Naive thymus-derived CD4-positive, alpha-beta T cell (primary cell): Measurements from ENCODE around the gene ITPRIPL2. TPM values are rescaled to one million over a fixed set of nuclear protein-coding genes. Genes with fewer than 3 reads are reported as not detected.

Experiments used
- ATAC-seq: fragments of 150-1000 bp; cut with Tn5 transposase; 2 replicates; pipeline ENCODE4 v1.10.0; 2021; ENCODE audit warnings: mild to moderate bottlenecking, moderate library complexity
- CTCF ChIA-PET: fragments of 350-600 bp; sonication (Branson Sonifier 250); formaldehyde crosslinking; loops from one replicate; lab custom pipeline; 2021; ENCODE audit warnings: antibody characterized with exemption; lab: Charles Lee
- POLR2A ChIA-PET: fragments of 350-600 bp; sonication (Branson Sonifier 250); formaldehyde crosslinking; loops from one replicate; lab custom pipeline; 2021; ENCODE audit warnings: antibody characterized with exemption, inconsistent platforms; lab: Charles Lee
- DNase-seq, 9 donors: peaks; one replicate each; pipeline versions ENCODE4 v3.0.0 to v3.0.0-alpha.2; 2020 to 2022; ENCODE audit warnings: mixed read lengths in 1 of 9
- H3K27ac ChIP-seq: one replicate; pipeline ENCODE4 v1.7.0; 2013; ENCODE audit warnings: mild to moderate bottlenecking, low read depth, low read length, moderate library complexity
- H3K27me3 ChIP-seq, 2 donors: one replicate each; pipeline ENCODE4 v1.7.0; 2013; ENCODE audit warnings: low read length in 2 of 2, mild to moderate bottlenecking in 2 of 2, moderate library complexity in 2 of 2; ENCODE audit not compliant: control insufficient read depth in 2 of 2, insufficient read depth in 2 of 2
- H3K36me3 ChIP-seq, 3 experiments: 1 replicate in 2 of 3; 2 replicates in 1 of 3; pipeline ENCODE4 v1.7.0; 2013; ENCODE audit warnings: low read length in 3 of 3, mild to moderate bottlenecking in 3 of 3, moderate library complexity in 1 of 3; ENCODE audit not compliant: insufficient read depth in 3 of 3, control insufficient read depth in 2 of 3
- H3K4me1 ChIP-seq, 2 donors: one replicate each; pipeline ENCODE4 v1.7.0; 2013; ENCODE audit warnings: low read length in 2 of 2, mild to moderate bottlenecking in 2 of 2, moderate library complexity in 1 of 2; ENCODE audit not compliant: control insufficient read depth in 2 of 2, insufficient read depth in 2 of 2
- H3K4me3 ChIP-seq: 2 replicates; pipeline ENCODE4 v1.7.0; 2013; ENCODE audit warnings: mild to moderate bottlenecking, low read length
- H3K9me3 ChIP-seq, 3 experiments: 1 replicate in 2 of 3; 2 replicates in 1 of 3; pipeline ENCODE4 v1.7.0; 2013; ENCODE audit warnings: low read length in 3 of 3; ENCODE audit not compliant: control insufficient read depth in 2 of 3
- H3K27ac Mint-ChIP-seq, 9 donors: one replicate each; pipeline ENCODE4 v1.8.0; 2020 to 2022; ENCODE audit warnings: mixed read lengths in 9 of 9, mild to moderate bottlenecking in 8 of 9, moderate library complexity in 5 of 9, inconsistent platforms in 2 of 9
- H3K27me3 Mint-ChIP-seq, 5 donors: one replicate each; pipeline ENCODE4 v1.8.0; 2021 to 2022; ENCODE audit warnings: mixed read lengths in 5 of 5, mild to moderate bottlenecking in 1 of 5
- H3K36me3 Mint-ChIP-seq, 5 donors: one replicate each; pipeline ENCODE4 v1.8.0; 2020 to 2022; ENCODE audit warnings: mixed read lengths in 5 of 5, mild to moderate bottlenecking in 3 of 5, inconsistent platforms in 1 of 5
- H3K4me1 Mint-ChIP-seq, 7 donors: one replicate each; pipeline ENCODE4 v1.8.0; 2020 to 2022; ENCODE audit warnings: mixed read lengths in 7 of 7, mild to moderate bottlenecking in 3 of 7, inconsistent platforms in 1 of 7
- H3K4me3 Mint-ChIP-seq, 10 donors: one replicate each; pipeline ENCODE4 v1.8.0; 2020 to 2022; ENCODE audit warnings: mild to moderate bottlenecking in 10 of 10, mixed read lengths in 10 of 10, moderate library complexity in 6 of 10, inconsistent platforms in 2 of 10
- H3K9me3 Mint-ChIP-seq, 11 donors: one replicate each; pipeline ENCODE4 v1.8.0; 2020 to 2022; ENCODE audit warnings: mixed read lengths in 11 of 11, mild to moderate bottlenecking in 4 of 11, inconsistent platforms in 1 of 11, moderate library complexity in 1 of 11
- intact Hi-C, 2 donors: fragments of 100-400 bp; cut with micrococcal nuclease; formaldehyde crosslinking; loops; one replicate each; pipeline ENCODE4 v1.15.1; 2023
- polyA plus RNA-seq, 2 donors: library from polyadenylated mRNA; unstranded; fragments of 300-500 nt; fragmentation: Illumina TruSeq; gene quantifications; one replicate each; pipeline ENCODE4 v1.2.3, GENCODE V29; 2021
- total RNA-seq, 6 experiments: library from RNA in 5 of 6; stranded (reverse) in 5 of 6; gene quantifications; 1 replicate in 5 of 6; 2 replicates in 1 of 6; pipeline ENCODE4 v1.2.3 and lab custom pipeline; 2021 to 2026

ITPRIPL2 gene
- total and polyA plus RNA-seq, 7 experiments from 2014 or later = 0.49 to 14.3 (median 0.64) TPM; not detected in 2

DNA sequence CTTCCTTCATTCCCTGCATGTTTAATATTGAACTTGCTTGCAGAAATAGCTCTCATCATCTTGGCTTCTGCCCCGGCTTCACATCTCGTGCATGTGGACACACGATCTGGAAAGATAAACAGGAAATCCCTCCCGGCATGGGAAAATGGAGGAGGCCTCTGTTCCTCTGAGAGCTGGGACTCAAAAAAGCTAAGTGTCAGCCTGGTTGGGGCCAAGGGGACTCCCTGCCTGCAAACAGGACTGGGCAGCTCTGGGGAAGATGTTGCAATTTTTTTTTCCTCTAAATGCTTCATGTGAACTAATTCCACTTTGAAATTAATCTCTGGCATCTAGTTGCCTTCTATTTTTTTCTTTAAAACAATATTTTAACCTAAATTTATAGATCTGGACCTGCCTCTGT, 24.8 kb downstream of the ITPRIPL2 start:
- Mint-ChIP-seq H3K36me3 (no peaks in the 10 kb centered on the region), H3K4me1 (no peaks in the 10 kb centered on the region), H3K27ac (no peak overlapping the region), H3K9me3 (no peaks in the 10 kb centered on the region), H3K27me3 (peaks cover 10 to 29% (median 13%) of the 10 kb centered on the region in 5 donors), H3K4me3 (no peak overlapping the region)
- H3K9me3 ChIP-seq = no peaks in the 10 kb centered on the region
- DNase-seq = no peak
- ChIA-PET CTCF (no interaction called here), POLR2A (no interaction called here)
- ATAC-seq = no peak
- intact Hi-C loops = no loop called here
- H3K27ac ChIP-seq = no peak overlapping the region
- no peaks in the 10 kb centered on the region for H3K27me3 ChIP-seq
- no peaks in the 10 kb centered on the region for H3K36me3 ChIP-seq
- H3K4me3 ChIP-seq = no peak overlapping the region
- H3K4me1 ChIP-seq = no peaks in the 10 kb centered on the region

DNA sequence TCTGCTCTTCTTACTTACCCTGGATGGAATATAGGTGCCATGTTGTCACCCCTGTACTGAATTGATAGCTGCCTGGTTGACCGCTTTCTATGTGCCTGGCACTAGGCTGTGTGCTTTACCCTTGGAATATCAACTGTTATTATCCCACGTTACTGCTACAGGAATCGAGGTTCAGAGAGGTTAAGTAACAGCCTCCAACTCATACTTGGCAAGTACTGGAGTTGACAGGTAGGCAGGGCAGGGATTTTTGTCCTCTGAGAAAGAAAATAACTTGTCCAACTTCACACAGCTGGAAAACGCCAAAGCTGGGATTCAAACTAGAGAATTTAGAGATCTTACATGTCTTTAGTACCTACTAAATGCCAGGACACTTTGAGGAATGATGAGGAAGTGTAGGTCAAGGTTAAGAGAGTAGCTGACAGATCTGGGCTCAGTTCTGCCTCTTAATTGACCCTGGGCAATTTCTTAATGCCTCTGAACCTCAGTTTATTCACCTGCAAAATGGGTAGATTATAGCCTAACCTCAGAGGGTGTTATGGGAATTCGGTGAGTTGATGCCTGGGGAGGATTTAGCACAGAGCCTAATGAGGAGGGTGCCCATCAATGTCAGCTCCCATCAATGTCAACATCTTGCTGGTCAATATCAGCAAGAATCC, 25.8 kb downstream of the ITPRIPL2 start:
- Histone ChIP-seq H3K9me3 (no peaks in the 10 kb centered on the region), H3K27ac (no peak overlapping the region), H3K27me3 (no peaks in the 10 kb centered on the region), H3K4me3 (no peak overlapping the region), H3K4me1 (no peaks in the 10 kb centered on the region), H3K36me3 (no peaks in the 10 kb centered on the region)
- Mint-ChIP-seq H3K4me1 (no peaks in the 10 kb centered on the region), H3K27me3 (peaks cover 10 to 33% (median 13%) of the 10 kb centered on the region in 5 donors), H3K9me3 (no peaks in the 10 kb centered on the region), H3K27ac (no peak overlapping the region), H3K4me3 (no peak overlapping the region), H3K36me3 (no peaks in the 10 kb centered on the region)
- DNase-seq = no peak
- ATAC-seq = no peak
- ChIA-PET POLR2A (no interaction called here), CTCF (no interaction called here)
- intact Hi-C loops = no loop called here

DNA sequence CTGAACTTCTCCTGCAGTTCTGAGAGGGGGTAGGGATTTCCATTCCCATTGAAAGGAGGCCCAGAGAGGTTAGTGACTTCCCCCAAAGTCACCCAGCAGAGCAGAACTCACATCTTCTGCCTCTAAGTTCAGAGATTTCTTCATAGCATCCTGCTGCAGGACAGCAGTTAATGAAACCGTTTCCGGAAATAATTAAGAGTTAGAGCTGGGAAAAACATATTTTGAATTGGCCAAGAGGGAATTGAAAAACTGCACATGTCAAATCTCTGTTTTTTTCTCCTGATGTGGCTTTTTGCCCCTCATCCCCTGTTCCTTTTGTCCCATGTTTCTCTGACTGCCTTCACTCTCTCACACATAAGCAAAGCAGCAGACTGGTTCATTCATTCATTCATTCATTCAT, 26.6 kb downstream of the ITPRIPL2 start:
- DNase-seq = no peak
- intact Hi-C loops = no loop called here
- no peaks in the 10 kb centered on the region for H3K27me3 ChIP-seq
- H3K9me3 Mint-ChIP-seq = no peaks in the 10 kb centered on the region
- H3K9me3 ChIP-seq = no peaks in the 10 kb centered on the region
- no peak overlapping the region for H3K27ac ChIP-seq
- H3K4me3 ChIP-seq = no peak overlapping the region
- no peak overlapping the region for H3K4me3 Mint-ChIP-seq
- CTCF ChIA-PET = no interaction called here
- no peaks in the 10 kb centered on the region for H3K36me3 ChIP-seq
- no peaks in the 10 kb centered on the region for H3K4me1 Mint-ChIP-seq
- H3K27me3 Mint-ChIP-seq = peaks cover 10 to 39% (median 13%) of the 10 kb centered on the region in 5 donors
- H3K36me3 Mint-ChIP-seq = no peaks in the 10 kb centered on the region
- POLR2A ChIA-PET = no interaction called here
- no peaks in the 10 kb centered on the region for H3K4me1 ChIP-seq
- ATAC-seq = no peak
- no peak overlapping the region for H3K27ac Mint-ChIP-seq

DNA sequence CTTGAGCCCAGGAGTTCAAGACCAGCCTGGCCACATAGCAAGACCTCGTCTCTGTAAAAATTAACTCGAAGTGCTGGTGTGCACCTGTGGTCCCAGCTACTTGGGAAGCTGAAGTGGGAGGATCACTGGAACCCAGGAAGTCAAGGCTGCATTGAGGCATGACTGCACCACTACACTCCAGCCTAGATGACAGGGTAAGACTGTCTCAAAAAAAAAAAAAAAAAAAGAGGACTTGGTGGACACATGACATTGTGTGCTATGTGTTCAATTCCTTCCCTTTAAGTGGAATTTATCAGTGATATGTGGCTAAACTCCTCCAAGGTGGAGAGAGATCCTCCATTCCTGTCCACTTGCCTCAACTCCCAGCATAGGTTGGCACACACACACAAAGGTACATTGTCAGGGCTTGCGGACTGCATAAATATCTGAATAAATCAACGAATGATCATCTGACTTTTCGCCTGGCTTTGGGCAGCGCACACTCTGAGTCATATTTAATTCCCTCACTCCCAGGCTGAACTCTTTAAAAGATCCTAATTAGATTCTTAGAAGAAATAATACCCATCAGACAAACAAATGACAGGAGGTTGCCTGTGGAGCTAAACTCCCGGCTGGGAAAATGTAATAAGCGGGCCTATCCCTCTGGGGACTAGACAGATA, 29.3 kb downstream of the ITPRIPL2 start:
- no peaks in the 10 kb centered on the region for H3K36me3 ChIP-seq
- peaks cover 0 to 4% (median 0%) of the 10 kb centered on the region in 3 experiments for H3K9me3 ChIP-seq
- H3K27me3 Mint-ChIP-seq = peaks cover 11 to 39% (median 12%) of the 10 kb centered on the region in 5 donors
- H3K9me3 Mint-ChIP-seq = peaks cover 0 to 15% (median 3%) of the 10 kb centered on the region in 11 donors
- H3K4me1 ChIP-seq = no peaks in the 10 kb centered on the region
- H3K4me1 Mint-ChIP-seq = no peaks in the 10 kb centered on the region
- no peaks in the 10 kb centered on the region for H3K27me3 ChIP-seq
- no peak overlapping the region for H3K27ac ChIP-seq
- no peak overlapping the region for H3K4me3 Mint-ChIP-seq
- POLR2A ChIA-PET = no interaction called here
- CTCF ChIA-PET = no interaction called here
- DNase-seq (no peak), ATAC-seq (no peak)
- H3K4me3 ChIP-seq = no peak overlapping the region
- H3K27ac Mint-ChIP-seq = no peak overlapping the region
- no peaks in the 10 kb centered on the region for H3K36me3 Mint-ChIP-seq
- intact Hi-C loops = no loop called here

DNA sequence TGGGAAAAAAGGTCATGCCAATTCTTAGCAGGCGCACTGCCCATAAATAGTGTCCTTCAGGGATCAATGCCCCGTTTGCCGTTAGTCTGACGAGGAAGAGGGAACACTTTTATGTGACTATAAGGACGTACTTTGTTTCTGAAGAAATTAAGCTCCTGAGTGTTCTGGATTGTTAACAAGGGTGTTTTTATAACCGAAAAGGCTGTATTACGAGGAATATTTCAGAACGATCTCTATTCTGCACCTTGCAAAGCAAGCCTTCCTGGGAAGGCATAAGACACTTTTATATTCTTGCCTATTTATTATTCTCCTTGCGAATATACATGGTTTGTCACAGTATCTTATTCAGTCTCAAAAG, 29.8 kb downstream of the ITPRIPL2 start:
- Histone ChIP-seq H3K4me3 (no peak overlapping the region), H3K27ac (no peak overlapping the region), H3K4me1 (no peaks in the 10 kb centered on the region), H3K27me3 (no peaks in the 10 kb centered on the region), H3K9me3 (peaks cover 0 to 4% (median 0%) of the 10 kb centered on the region in 3 experiments), H3K36me3 (no peaks in the 10 kb centered on the region)
- H3K4me1 Mint-ChIP-seq = no peaks in the 10 kb centered on the region
- DNase-seq = no peak
- H3K27me3 Mint-ChIP-seq = peaks cover 12 to 41% (median 16%) of the 10 kb centered on the region in 5 donors
- no peak for ATAC-seq
- intact Hi-C loops = no loop called here
- ChIA-PET CTCF (no interaction called here), POLR2A (no interaction called here)
- peaks cover 0 to 20% (median 6%) of the 10 kb centered on the region in 11 donors for H3K9me3 Mint-ChIP-seq
- H3K4me3 Mint-ChIP-seq = no peak overlapping the region
- H3K27ac Mint-ChIP-seq = no peak overlapping the region
- no peaks in the 10 kb centered on the region for H3K36me3 Mint-ChIP-seq

DNA sequence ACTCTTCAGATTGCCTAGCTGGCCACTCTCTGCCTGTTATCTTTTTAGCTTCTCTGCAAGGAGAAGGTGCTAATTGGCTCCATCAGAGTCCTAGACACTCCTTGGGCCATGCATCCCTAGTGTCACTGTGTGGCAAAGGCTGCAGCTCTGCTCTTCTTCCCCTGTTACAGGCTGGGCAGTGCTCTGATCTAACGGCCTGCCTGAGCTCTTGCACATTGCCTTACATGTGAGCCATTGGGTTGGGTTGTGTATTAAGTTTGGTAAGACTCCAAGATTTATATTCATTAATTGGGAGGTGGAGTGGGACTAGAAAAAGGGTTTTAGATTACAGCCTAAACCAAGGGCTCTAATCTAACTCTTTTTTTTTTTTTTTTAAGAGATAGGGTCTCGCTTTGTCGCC, 31.2 kb downstream of the ITPRIPL2 start:
- Histone ChIP-seq H3K36me3 (no peaks in the 10 kb centered on the region), H3K27me3 (no peaks in the 10 kb centered on the region), H3K4me3 (no peak overlapping the region), H3K4me1 (no peaks in the 10 kb centered on the region), H3K9me3 (peaks cover 0 to 4% (median 0%) of the 10 kb centered on the region in 3 experiments), H3K27ac (no peak overlapping the region)
- DNase-seq (no peak), ATAC-seq (no peak)
- POLR2A ChIA-PET = no interaction called here
- H3K27me3 Mint-ChIP-seq = peaks cover 17 to 35% (median 20%) of the 10 kb centered on the region in 5 donors
- no peak overlapping the region for H3K4me3 Mint-ChIP-seq
- H3K27ac Mint-ChIP-seq = no peak overlapping the region
- peaks cover 3 to 20% (median 8%) of the 10 kb centered on the region in 11 donors for H3K9me3 Mint-ChIP-seq
- CTCF ChIA-PET = no interaction called here
- no peaks in the 10 kb centered on the region for H3K36me3 Mint-ChIP-seq
- intact Hi-C loops = no loop called here
- H3K4me1 Mint-ChIP-seq = no peaks in the 10 kb centered on the region

DNA sequence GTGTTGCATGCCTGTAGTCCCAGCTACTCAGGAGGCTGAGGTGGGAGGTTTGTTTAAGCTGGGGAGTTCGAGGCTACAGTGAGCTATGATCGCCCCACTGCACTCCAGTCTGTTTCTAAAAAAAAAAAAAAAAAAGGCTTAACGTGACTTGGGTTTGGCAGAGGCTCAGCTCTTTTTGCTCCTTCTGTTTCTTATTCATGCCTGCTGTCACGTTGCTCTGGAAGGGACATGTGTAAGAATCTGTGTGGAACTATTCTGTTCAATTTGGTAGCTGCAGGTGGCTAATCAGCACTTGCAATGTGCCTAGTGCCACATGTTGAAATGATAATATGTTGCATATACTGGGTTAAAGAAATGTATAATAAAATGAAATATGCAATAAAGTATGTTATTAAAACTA, 33.4 kb downstream of the ITPRIPL2 start:
- H3K4me1 Mint-ChIP-seq = no peaks in the 10 kb centered on the region
- ATAC-seq (no peak), DNase-seq (no peak)
- Histone ChIP-seq H3K36me3 (no peaks in the 10 kb centered on the region), H3K9me3 (peaks cover 0 to 4% (median 0%) of the 10 kb centered on the region in 3 experiments), H3K4me3 (no peak overlapping the region), H3K4me1 (no peaks in the 10 kb centered on the region), H3K27me3 (no peaks in the 10 kb centered on the region), H3K27ac (no peak overlapping the region)
- no peaks in the 10 kb centered on the region for H3K36me3 Mint-ChIP-seq
- intact Hi-C loops = no loop called here
- H3K4me3 Mint-ChIP-seq = no peak overlapping the region
- peaks cover 14 to 25% (median 18%) of the 10 kb centered on the region in 5 donors for H3K27me3 Mint-ChIP-seq
- POLR2A ChIA-PET = no interaction called here
- H3K9me3 Mint-ChIP-seq = peaks cover 3 to 20% (median 8%) of the 10 kb centered on the region in 11 donors
- no peak overlapping the region for H3K27ac Mint-ChIP-seq
- CTCF ChIA-PET = no interaction called here
